Neural cell (in vitro differentiated cells): ENCODE data around the gene PHACTR3. TPM values are rescaled to one million over a fixed set of nuclear protein-coding genes. Genes with fewer than 3 reads are reported as not detected.

ENCODE experiments used
- H2AFZ ChIP-seq: fragments of 200-600, 300-800 bp; sonication (generic), shearing (Covaris generic); 2 replicates; pipeline ENCODE4 v1.6.0; 2014; ENCODE audit warnings: low read depth, mild to moderate bottlenecking, antibody characterized with exemption, low read length, moderate library complexity
- H3F3A ChIP-seq: fragments of 200-600 bp; shearing (Covaris generic); 2 replicates; pipeline ENCODE4 v1.6.1; 2016; ENCODE audit warnings: mild to moderate bottlenecking, moderate library complexity, mixed read lengths, antibody characterized with exemption, low read length; ENCODE audit not compliant: insufficient read depth, poor library complexity, severe bottlenecking
- H3K27ac ChIP-seq: fragments of 200-600, 300-800 bp; sonication (generic), shearing (Covaris generic); 2 replicates; pipeline ENCODE4 v1.5.1; 2014; ENCODE audit warnings: mild to moderate bottlenecking, low read length, moderate library complexity
- H3K27me3 ChIP-seq: fragments of 300-800, 200-600 bp; sonication (generic), shearing (Covaris generic); 2 replicates; pipeline ENCODE4 v1.6.0; 2014; ENCODE audit warnings: mild to moderate bottlenecking, low read depth, low read length, moderate library complexity; ENCODE audit not compliant: insufficient read depth
- H3K36me3 ChIP-seq: fragments of 300-800, 200-600 bp; sonication (generic), shearing (Covaris generic); 2 replicates; pipeline ENCODE4 v1.5.1; 2014; ENCODE audit warnings: mild to moderate bottlenecking, antibody characterized with exemption, low read length, moderate library complexity; ENCODE audit not compliant: insufficient read depth
- H3K4me2 ChIP-seq: fragments of 300-800, 200-600 bp; sonication (generic), shearing (Covaris generic); 2 replicates; pipeline ENCODE4 v1.6.0; 2014; ENCODE audit warnings: mild to moderate bottlenecking, low read length
- H3K4me3 ChIP-seq: fragments of 300-800, 200-600 bp; sonication (generic), shearing (Covaris generic); 2 replicates; pipeline ENCODE4 v1.5.1; 2014; ENCODE audit warnings: mild to moderate bottlenecking, low read length, moderate library complexity
- H3K79me2 ChIP-seq: fragments of 200-600 bp; shearing (Covaris generic); replicated peaks from 2 replicates; pipeline ENCODE4 v1.6.0; 2014; ENCODE audit warnings: mild to moderate bottlenecking, low read length, moderate library complexity; ENCODE audit not compliant: insufficient read depth
- H3K9ac ChIP-seq: fragments of 300-800, 200-600 bp; sonication (generic), shearing (Covaris generic); 2 replicates; pipeline ENCODE4 v1.6.1; 2016; ENCODE audit warnings: mild to moderate bottlenecking, low read length, mixed read lengths
- H3K9me2 ChIP-seq: fragments of 200-600 bp; shearing (Covaris generic); 2 replicates; pipeline ENCODE4 v1.6.1; 2016; ENCODE audit warnings: mild to moderate bottlenecking, low read length, mixed read lengths; ENCODE audit not compliant: insufficient read depth
- H3K9me3 ChIP-seq: fragments of 200-600, 300-800 bp; sonication (generic), shearing (Covaris generic); 2 replicates; pipeline ENCODE4 v1.6.1; 2016; ENCODE audit warnings: mild to moderate bottlenecking, mixed run types, low read length, moderate library complexity, mixed read lengths
- H4K20me1 ChIP-seq: fragments of 200-600 bp; shearing (Covaris generic); 2 replicates; pipeline ENCODE4 v1.6.1; 2016; ENCODE audit warnings: mild to moderate bottlenecking, mixed run types; ENCODE audit not compliant: insufficient read depth
- EP300 ChIP-seq: fragments of 450-650 bp; conservative IDR thresholded peaks from 2 replicates; pipeline ENCODE4 v1.6.1; 2014; ENCODE audit warnings: antibody characterized with exemption, mild to moderate bottlenecking, moderate library complexity; ENCODE audit not compliant: poor library complexity, severe bottlenecking
- EZH2 ChIP-seq: fragments of 200-600, 300-800 bp; shearing (Covaris generic), sonication (generic); IDR thresholded peaks from 2 replicates; pipeline ENCODE4 v1.6.1; 2014; ENCODE audit warnings: antibody characterized with exemption, low read length, borderline replicate concordance, mild to moderate bottlenecking; ENCODE audit not compliant: insufficient read depth, poor library complexity, severe bottlenecking
- MXI1 ChIP-seq: fragments of 450-650 bp; conservative IDR thresholded peaks from 2 replicates; pipeline ENCODE4 v1.6.1; 2014; ENCODE audit warnings: antibody characterized with exemption, mild to moderate bottlenecking; ENCODE audit not compliant: poor library complexity, severe bottlenecking
- POLR2AphosphoS5 ChIP-seq: IDR thresholded peaks from 2 replicates; pipeline ENCODE4 v1.6.1; 2012
- RAD21 ChIP-seq: fragments of 450-650 bp; conservative IDR thresholded peaks from 2 replicates; pipeline ENCODE4 v1.6.1; 2014; ENCODE audit warnings: antibody characterized with exemption, mild to moderate bottlenecking, moderate library complexity
- SMC3 ChIP-seq: fragments of 450-650 bp; conservative IDR thresholded peaks from 2 replicates; pipeline ENCODE4 v1.6.1; 2014; ENCODE audit warnings: antibody characterized with exemption, mild to moderate bottlenecking, moderate library complexity; ENCODE audit not compliant: poor library complexity
- TAF1 ChIP-seq: IDR thresholded peaks from 2 replicates; pipeline ENCODE4 v1.6.1; 2012; ENCODE audit warnings: low read depth
- polyA plus RNA-seq: library from polyadenylated mRNA; depleted of rRNA; stranded (reverse); fragments of >200 nt; gene quantifications from 2 replicates; pipeline ENCODE4 v1.2.3, GENCODE V29; 2014
- TF ChIP-seq, protein P1 (sequence below): fragments of 450-650 bp; IDR thresholded peaks from 2 replicates; pipeline ENCODE4 v1.5.1; 2014; ENCODE audit warnings: antibody characterized with exemption, mild to moderate bottlenecking, moderate library complexity; ENCODE audit not compliant: poor library complexity, severe bottlenecking
- TF ChIP-seq, protein P2 (sequence below): IDR thresholded peaks from 2 replicates; pipeline ENCODE4 v1.6.1; 2012; ENCODE audit warnings: borderline replicate concordance

Gene PHACTR3
- polyA plus RNA-seq, 1 donor from 2014 or later, result 1.3 TPM

DNA sequence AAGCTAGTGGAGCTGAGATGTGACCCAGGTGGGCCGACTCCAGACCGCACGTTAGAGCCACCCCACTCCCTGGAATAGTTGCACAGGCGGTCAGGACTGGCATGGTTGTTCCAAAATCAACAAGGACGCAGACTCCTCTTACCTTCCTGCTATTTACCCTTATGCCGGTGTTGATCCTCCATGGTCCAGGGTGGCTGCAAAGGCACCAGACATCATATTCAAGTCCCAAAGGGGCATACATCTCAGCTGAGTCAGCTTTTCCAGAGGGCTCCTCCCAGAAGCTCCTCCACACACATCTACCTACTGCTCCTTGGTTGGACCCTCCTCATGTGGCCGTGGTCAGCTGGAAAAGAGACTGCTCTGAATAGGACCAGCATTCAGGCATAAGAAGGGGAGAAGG, 216.9 kb downstream of the PHACTR3 start:
- no peaks in the 10 kb centered on the region for H4K20me1 ChIP-seq
- H3F3A ChIP-seq, result no peaks in the 10 kb centered on the region
- H3K4me2 ChIP-seq, result no peak overlapping the region
- no peak overlapping the region for H3K27ac ChIP-seq
- peaks cover 4% of the 10 kb centered on the region for H3K9me3 ChIP-seq
- TF ChIP-seq EP300 (no peak), TAF1 (no peak), RAD21 (no peak), MXI1 (no peak), POLR2AphosphoS5 (no peak), SMC3 (no peak), EZH2 (no peak)
- TF ChIP-seq, protein P1, sequence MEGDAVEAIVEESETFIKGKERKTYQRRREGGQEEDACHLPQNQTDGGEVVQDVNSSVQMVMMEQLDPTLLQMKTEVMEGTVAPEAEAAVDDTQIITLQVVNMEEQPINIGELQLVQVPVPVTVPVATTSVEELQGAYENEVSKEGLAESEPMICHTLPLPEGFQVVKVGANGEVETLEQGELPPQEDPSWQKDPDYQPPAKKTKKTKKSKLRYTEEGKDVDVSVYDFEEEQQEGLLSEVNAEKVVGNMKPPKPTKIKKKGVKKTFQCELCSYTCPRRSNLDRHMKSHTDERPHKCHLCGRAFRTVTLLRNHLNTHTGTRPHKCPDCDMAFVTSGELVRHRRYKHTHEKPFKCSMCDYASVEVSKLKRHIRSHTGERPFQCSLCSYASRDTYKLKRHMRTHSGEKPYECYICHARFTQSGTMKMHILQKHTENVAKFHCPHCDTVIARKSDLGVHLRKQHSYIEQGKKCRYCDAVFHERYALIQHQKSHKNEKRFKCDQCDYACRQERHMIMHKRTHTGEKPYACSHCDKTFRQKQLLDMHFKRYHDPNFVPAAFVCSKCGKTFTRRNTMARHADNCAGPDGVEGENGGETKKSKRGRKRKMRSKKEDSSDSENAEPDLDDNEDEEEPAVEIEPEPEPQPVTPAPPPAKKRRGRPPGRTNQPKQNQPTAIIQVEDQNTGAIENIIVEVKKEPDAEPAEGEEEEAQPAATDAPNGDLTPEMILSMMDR, result no peak
- TF ChIP-seq, protein P2, sequence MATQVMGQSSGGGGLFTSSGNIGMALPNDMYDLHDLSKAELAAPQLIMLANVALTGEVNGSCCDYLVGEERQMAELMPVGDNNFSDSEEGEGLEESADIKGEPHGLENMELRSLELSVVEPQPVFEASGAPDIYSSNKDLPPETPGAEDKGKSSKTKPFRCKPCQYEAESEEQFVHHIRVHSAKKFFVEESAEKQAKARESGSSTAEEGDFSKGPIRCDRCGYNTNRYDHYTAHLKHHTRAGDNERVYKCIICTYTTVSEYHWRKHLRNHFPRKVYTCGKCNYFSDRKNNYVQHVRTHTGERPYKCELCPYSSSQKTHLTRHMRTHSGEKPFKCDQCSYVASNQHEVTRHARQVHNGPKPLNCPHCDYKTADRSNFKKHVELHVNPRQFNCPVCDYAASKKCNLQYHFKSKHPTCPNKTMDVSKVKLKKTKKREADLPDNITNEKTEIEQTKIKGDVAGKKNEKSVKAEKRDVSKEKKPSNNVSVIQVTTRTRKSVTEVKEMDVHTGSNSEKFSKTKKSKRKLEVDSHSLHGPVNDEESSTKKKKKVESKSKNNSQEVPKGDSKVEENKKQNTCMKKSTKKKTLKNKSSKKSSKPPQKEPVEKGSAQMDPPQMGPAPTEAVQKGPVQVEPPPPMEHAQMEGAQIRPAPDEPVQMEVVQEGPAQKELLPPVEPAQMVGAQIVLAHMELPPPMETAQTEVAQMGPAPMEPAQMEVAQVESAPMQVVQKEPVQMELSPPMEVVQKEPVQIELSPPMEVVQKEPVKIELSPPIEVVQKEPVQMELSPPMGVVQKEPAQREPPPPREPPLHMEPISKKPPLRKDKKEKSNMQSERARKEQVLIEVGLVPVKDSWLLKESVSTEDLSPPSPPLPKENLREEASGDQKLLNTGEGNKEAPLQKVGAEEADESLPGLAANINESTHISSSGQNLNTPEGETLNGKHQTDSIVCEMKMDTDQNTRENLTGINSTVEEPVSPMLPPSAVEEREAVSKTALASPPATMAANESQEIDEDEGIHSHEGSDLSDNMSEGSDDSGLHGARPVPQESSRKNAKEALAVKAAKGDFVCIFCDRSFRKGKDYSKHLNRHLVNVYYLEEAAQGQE, result no peak
- no peak overlapping the region for H3K9ac ChIP-seq
- no peaks in the 10 kb centered on the region for H3K27me3 ChIP-seq
- H3K4me3 ChIP-seq, result no peak overlapping the region
- no peak overlapping the region for H2AFZ ChIP-seq
- no peaks in the 10 kb centered on the region for H3K79me2 ChIP-seq
- H3K9me2 ChIP-seq, result no peaks in the 10 kb centered on the region
- no peaks in the 10 kb centered on the region for H3K36me3 ChIP-seq

DNA sequence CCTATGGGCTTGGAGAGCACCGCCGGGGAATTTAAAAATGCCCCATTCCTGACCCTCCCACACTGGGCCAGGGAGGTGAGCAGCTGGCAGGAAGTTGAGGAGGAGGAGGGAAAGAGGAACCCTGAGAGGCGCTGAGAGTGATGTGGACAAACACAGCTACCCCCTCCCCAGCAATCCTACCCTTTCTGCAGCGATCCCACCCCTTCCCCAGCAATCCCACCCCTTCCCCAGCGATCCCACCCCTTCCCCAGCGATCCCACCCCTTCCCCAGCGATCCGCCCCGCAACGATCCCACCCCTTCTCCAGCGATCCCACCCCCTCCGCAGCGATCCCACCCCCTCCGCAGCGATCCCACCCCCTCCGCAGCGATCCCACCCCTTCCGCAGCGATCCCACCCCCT, 217.4 kb downstream of the PHACTR3 start:
- Histone ChIP-seq H3K9me3 (peaks cover 4% of the 10 kb centered on the region), H3K4me3 (no peak overlapping the region), H3K27me3 (no peaks in the 10 kb centered on the region), H2AFZ (no peak overlapping the region), H3K9me2 (no peaks in the 10 kb centered on the region), H3K36me3 (no peaks in the 10 kb centered on the region), H3K4me2 (no peak overlapping the region), H3K9ac (no peak overlapping the region), H3K27ac (no peak overlapping the region), H4K20me1 (no peaks in the 10 kb centered on the region), H3K79me2 (no peaks in the 10 kb centered on the region), H3F3A (no peaks in the 10 kb centered on the region)
- TF ChIP-seq, protein P1, result no peak
- TF ChIP-seq TAF1 (no peak), SMC3 (no peak), MXI1 (no peak), POLR2AphosphoS5 (no peak), EZH2 (no peak)
